ENCODE measurements around the gene PITPNB.
A peak's percentile ranks its signal among the peaks of the same experiment; 100 is the strongest.

PITPNB gene

DNA sequence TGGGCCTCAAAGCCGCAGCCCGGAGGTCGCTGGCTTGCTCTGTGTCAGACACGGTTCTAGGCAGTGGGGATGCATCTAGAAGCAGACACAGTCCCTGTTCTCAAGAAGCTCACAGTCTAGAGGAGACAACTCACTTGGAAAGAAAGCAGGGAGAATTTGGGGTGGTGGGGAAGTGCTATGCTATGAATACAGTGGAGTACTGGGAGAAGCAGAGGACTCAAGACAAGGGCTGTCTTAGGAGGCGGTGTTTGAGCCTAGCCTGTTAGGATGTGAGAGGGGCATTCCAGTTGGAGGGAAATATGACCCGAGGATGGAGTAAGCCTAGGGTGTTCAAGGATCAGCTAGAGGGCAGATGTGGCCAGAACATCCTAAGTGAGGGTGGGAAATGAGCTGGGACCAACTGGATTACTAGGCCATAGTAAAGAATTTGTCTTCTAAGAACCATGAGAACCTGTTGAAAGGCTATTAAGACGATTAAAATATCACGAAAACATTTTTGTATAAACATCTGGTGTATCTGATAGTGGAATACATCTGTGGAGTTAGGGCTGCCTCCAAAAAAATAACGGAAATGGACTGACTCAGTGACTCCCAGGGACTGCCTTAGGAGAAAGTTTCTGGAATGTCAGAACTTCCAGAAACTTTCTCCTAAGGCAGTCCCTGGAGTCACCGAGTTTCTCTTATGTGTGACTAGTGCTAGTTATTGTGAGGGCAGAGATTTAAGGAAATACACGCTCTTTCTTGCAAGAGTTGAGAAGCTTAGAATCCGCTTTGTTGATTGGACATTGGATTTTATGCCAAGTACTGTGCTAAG, 1.1 kb upstream of the PITPNB start:
- no peak for DNase-seq (ENCODE audit: low read depth)

DNA sequence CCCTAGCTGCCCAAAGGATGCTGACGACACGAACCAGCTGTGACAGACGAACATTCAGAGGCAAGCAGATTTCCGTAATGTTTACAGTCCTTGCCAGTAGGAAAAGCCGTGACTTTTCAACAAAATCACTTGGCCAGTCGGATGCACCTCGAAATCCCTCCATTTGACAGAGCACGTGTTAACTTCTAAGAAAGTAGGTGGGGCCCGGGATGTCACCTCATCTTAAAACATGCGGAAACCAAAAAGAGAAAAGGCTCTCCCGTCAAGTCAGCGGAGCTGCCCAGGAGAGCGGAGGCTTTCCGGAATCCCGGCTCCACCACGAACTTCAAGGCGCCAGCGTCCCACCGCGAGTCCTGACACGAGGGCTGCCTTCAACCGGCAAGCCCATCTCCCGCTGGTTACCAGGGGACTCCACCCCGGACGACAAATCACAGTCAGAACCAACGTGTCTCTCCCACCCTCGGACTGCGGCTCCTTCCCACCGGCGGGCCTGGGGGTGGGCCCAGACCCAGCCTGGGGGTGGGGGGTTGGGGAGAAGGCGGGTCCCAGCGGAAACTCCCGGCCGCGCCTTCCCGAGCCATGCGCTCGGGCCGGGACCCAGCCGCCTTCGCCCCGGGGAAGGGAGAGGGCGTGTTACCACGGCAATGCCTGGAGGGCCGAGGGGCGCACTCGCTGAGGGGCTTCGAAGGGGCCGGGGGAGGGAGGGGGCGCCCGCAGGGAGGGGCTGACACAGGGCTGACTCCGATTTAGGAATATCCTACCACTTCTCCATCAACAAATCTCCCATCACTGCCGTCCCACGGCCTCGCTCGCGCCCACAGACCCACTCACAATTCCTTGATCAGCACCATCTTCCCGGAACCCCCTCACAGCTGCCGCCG, 475 bp downstream of the PITPNB start:
- DNase-seq (ENCODE audit: low read depth): no peak

DNA sequence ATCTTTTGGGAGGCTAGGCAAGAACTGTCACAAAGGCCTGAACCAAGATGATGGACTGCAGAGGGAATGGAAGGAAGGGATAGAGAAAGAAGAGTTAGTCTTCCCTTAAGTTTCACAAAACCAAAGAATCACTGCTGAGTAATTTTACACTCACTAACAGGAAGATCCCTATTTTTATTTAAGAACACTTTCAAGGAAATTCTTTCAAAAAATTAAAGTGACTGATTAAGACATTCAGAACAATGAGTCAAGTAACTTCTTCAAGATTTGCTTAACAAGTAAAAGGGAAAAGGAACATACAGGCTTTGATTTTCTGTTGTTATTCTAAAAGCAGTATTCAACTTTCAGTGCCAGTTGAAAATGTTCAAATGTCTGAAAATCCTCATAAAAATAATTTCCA, 3.1 kb downstream of the PITPNB start:
- no peak for DNase-seq (ENCODE audit: low read depth)

DNA sequence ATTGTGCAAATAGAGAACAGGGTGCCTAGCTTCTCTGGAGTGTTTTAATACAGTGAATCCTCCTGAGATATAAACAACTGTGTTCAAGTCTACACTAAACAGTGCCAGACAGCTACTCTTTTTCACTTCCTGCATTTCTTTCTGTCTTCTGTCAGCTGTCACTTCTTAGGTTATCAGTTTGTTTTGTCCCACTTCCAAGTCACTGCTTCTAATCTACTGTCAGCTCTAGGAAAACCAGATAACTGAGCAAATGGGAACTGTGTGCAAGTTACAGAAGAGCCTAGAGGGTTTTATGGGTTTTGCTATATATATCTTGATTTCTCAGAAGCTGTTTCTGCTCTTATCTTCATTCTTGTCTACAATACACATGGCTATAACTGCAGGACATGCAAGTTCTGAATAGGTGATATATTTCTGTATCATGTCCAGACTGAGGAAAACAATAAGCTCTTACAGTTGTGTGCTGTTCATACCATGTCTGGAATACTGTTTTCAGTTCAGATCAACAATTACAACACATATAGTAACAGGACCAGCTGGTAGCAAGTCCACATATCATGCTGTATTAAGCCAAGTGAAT, 5.8 kb downstream of the PITPNB start:
- DNase-seq (ENCODE audit: low read depth): no peak

DNA sequence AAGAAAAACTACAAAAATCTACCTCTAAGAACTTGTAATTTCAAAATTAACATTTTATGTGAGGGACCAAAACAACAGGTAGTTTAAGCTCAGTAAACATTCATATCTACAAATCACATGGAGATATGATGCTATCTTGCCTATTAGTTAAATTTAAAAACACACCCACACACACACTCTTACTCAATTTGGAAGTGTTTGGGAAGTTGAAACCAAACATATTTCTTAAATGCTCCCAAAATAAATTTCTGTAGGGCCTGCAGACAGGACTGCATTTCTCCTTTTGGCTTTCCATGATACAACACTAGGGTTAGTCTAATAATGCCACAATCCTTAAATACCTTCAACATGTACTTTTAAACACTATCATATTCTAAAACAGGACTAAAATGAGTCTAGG, 7.0 kb downstream of the PITPNB start:
- DNase-seq (ENCODE audit: low read depth): no peak

DNA sequence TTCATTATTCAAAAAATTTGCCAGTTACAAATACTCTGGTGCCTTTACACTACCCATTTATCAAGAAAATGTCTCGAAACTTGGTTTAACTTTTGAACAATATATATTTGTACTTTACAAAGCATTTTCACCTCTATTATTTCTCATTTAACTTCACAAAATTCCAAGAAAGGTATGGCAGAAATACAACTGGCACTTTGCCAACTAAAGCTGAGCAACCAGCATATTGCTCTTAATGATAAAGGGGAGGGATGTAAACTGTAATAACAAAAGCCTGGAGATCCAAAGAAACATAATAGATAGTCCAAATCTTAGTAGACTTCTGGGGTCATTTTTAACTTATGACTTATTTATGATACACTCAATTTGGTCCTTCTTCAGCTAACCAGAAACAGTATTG, 7.7 kb downstream of the PITPNB start:
- no peak for DNase-seq (ENCODE audit: low read depth)

DNA sequence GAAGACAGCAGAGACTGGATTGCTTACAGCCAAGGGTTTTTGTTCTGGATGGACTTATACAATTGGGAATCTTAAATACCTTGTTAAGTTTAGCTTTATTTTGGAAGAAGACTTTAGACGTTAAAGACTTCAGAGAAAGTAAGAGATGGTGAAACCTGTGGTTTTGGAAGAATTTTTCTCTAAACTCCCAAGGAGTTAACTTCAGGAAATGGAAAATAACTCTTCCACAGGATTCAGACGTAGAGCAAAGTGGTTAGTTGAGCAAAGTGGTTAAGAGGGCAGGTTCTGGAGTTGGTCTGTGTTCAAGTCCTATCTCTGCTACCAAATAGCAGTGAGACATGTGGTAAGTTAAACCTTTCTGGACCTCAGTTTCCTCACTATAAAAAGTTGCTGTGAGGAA, 12.8 kb downstream of the PITPNB start:
- DNase-seq (ENCODE audit: low read depth): no peak

DNA sequence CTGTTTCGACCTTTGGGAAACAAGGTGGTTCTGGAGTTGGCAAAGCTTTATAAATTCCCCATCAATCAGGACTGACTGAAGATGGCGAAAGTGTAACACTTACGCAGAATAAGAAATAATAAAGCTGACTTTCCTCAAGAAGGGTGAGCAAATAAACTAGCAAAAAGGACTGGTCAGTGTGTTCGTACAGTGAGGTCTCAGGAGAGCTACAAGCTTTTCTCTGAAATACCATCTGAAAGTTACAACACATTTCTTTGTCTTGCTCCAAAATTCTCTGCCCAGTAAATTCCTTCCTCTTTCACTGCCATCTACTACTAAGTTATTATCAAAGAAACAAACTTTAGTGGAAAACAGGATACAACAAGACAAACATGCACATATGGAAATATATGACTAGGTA, 13.4 kb downstream of the PITPNB start:
- no peak for DNase-seq (ENCODE audit: low read depth)

DNA sequence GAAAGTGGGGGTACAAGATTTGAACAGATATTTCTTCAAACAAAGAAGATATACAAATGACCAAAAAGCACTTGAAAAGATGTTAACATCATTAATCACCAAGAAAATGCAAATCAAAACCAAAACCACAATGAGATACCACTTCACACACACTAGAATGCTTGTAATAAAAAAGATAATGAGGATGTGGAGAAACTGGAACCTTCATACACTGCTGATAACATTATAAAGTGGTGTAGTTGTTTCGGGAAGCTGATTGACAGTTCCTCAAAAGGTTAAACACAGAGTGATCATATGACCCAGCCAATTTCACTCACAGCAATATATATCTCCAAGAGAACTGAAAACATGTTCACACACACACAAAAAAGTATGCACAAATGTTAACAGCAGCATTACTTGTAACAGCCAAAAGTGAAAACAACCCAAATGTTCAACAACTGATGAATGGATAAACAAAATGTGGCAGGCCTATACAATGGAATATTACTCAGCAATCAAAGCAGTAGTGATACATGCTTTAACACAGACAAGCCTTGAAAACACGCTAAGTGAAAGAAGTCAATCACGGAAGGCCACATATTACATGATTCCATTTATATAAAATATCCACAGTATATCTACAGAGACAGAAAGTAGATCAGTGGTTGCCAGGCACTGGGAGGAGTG, 15.1 kb downstream of the PITPNB start:
- no peak for DNase-seq (ENCODE audit: low read depth)

DNA sequence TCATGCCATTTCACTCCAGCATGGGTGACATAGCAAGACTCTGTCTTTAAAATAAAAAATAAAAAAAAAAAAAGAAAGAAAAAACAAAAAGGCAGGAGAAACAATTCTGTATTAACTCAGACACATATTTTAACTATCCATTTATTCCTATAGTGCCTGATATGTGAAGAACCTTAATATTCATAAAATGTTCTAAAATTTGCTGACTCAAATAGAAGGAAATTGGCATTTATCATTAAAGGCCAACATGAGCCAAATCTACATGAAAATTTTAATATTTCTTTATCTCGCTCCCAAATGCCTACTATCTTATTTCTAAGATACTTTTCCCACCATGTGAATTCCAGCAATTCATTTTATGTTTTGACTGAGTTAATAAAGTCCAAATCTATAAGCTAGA, 18.9 kb downstream of the PITPNB start:
- DNase-seq (ENCODE audit: low read depth): no peak

DNA sequence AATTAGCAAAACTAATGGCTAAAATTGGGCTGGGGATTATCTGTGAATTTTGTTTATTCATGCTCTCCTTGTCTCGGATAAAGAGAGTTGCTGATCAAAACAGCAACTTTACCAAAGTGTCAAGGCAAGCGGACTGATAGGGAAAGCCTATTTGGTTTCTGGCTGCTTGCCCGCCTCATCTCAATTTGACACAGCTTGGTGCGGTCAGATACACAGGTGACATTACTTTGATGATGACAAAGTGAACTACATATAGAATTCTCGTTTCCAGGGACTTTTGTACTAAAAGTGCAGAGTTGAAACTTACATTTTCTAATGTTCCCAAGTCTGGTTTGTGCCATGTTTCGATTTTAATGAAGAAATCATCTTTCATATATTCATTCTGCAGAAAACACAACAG, 22.8 kb downstream of the PITPNB start:
- no peak for DNase-seq (ENCODE audit: low read depth)

DNA sequence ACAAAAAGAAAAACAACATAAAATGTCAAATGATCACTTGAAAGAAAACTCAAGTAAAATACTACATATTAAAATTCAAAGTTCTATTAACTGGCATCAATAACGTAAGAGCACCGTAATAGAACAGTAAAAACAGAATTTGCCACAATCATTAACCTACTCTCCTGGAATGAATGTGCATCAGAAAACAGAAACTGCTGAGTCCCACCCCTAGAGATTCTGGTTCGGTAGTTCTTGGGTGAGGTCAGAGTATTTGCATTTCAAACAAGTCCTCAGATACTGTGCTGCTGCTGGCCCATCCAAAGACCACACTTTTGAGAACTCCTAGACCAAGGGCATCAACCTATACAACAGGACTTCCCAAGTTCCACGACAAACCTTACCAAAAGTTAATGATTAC, 23.5 kb downstream of the PITPNB start:
- no peak for DNase-seq (ENCODE audit: low read depth)

DNA sequence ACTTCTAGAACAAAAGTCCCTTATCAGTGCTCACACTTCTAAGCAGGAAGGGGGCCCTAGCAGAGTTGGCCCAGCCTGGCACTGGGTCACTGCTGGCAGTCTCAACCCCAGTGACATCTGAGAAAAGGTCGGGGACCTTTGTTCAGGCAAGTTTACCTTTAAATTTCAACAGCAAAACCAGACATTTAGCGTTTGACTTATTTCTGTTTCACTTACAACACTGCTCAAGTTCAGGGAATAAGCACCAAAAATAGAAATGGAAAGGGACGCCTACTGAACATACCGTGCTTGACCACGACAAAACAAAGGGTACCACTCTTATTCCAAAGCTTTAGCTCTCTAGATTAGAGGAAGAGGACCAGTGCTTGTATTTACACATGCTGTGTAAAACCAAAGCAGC, 26.2 kb downstream of the PITPNB start:
- no peak for DNase-seq (ENCODE audit: low read depth)

DNA sequence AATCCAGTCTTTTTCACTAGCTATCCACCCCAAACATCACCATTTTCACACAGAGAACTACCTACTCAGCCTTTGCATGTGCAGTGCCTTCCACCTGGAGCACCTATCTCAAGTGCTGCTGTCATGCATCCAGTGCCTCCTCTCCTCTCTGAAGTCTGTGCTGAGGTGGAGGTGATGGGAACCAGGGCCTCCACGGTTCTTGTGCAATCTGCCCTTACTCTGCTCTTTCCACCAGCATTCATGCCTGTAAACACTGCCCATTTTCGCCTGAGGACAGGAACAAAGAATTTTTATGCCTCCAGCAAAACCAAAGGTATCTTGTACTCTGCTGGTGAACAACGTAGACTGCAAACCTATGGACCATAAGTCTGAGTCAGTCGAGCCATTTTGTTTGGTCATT, 27.0 kb downstream of the PITPNB start:
- DNase-seq (ENCODE audit: low read depth): no peak

DNA sequence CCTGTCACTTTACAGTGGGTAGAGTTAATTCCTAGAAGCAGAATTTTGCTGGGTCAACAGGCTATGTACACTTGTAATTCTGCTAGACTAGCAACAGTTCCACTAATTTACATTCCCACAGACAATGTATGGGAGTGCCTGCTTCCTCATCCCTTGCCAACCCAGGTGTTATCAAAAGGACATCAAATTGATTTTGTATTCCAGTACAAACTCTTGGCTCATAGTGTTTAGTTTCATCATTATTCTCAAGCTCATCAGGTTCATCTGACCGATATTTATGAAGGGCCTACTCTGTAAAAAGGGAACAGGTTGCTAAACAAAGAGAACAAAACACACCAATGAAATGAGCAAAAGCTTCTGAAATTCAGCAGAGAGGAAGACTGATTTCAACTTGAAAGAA, 30.7 kb downstream of the PITPNB start:
- no peak for DNase-seq (ENCODE audit: low read depth)

DNA sequence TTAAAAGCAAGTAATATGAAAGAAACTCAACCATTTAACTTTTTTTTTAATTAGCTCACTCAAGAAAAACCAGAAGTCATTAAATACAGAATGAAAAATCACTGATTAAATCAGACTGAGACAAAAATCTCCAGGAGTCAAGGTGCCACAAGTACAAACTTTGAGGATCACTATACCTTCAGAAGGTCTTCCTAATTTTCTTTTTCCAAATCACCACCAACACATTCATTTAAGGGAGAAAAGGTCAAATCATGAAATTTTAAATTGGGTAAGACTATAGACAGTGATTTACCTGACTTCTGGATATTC, 32.3 kb downstream of the PITPNB start:
- no peak for DNase-seq (ENCODE audit: low read depth)

DNA sequence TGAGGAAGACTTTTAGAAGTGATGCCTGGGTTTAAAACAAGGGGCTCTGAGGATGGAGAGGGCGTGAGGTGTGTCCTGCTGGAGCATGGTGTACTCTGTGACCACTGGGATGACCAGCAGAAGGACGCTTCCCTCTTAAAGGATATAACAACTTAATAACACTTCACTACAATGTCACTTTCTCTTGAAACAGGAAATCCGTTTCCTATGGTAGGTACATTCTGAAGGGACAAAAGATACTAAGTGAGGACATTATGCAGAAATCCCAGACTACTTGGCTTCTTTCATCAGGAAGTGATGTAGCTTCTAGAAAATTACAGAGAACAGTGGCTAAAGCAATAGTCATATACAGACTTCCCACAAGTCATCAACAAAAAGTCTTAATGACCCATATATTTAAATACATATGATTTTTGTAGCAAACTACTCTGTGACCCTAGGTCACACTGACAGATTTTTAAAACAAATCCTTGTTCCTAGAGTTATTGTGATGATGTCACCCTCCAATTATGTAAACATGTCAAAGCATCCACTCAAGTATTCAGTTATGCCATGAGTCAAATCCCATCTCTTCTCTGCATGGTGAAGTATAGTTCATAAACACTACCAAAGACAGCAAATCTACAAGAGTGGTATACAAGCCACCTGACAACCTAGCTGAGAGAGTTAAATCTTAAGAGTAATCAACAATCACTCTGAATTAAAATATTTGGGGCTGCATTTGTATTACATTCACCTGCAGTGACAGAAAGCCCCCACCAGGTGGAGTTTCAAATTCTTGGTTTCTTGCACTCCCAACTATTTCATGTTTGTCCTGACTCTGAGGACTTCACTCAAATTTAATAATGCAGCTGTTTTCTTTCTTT, 32.8 kb downstream of the PITPNB start:
- DNase-seq (ENCODE audit: low read depth): peak; percentile 79

DNA sequence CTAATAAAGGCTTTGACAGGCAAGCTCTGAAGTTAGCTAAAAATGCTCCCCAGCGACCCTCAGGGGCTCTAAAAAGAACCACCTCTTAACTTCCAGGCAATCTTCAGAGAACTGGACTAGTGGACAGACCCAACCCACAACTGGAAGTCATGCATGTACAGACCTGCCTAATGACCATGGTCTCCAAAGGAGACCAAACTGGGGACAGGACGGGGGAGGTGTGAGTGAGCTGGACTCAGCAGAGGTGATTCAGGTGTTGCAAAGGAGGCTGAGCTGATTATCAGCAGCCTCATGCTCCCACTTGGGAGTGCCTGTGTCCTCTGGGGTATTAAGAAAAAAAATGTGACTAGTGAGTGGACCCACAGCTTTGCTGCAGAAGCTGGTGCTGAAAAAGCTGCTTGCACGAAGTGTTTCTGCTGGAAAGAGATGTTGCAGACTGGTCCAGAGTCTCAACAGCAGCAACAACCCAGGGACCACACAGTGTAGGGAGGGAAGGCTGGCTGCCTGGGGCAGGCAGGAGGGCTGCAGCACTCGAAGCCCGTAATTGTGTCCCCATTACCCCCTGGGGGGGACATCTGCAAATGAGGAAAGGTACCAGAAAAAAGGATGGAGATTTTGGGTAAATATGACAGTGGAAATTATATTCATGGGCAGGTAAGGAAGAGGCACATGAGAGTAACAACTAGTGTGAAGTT, 35.3 kb downstream of the PITPNB start:
- no peak for DNase-seq (ENCODE audit: low read depth)

DNA sequence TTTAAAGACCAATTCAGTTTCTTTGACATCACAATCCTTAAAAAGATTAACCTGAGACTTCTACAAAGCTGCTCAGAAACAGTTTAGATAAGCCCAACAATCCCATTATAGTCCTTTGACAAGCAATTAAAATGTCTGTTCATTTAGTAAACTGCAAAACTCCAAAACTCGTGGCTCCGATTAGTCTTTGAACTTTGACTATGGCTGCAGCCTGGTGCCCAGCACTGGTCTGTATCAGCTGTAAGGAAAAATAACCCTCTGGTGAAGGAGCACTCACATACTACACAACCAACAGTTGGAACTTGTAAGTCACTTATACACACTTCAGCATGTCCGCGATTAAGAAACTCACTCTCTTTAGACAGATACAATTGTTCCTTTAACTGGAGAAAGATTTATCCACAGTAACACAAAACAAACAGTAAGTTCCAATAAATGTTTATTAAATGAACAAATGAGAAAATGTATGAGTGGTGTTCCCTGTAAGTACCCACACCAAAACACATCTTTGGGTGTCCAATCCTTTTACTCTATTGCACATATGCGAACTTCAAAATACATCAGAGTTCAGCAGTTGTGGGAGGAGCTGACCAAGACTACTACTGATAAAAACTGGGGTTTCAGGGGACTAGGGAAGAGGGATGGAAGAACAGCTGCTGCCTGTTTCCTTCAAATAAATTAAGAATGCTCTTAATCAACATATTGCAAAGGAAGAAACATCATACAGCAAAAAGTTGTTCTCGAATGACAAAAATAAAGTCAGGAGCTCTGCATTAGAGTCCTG, 36.4 kb downstream of the PITPNB start:
- DNase-seq (ENCODE audit: low read depth): no peak

DNA sequence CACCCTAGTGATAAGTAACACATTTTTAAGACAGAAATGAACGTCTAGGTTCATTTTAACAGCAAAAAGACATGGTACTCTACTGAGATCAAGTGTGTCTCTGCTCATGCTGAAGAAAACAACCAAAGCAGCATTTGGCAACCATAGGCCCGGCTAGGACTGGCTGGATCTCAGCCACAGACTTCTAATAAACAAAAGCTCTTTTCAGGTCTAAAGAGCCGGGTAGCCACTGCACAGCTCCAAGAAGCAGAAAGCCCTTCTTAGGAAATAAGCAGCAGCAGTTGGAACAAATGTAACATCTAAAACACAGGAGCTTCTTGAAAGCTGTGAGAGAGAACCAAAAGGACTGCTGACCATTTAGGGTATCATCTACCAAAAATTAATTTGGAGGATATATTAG, 37.6 kb downstream of the PITPNB start:
- no peak for DNase-seq (ENCODE audit: low read depth)

All from non-pigmented ciliary epithelial cell (primary cell).